Stimulated activated CD4-positive, alpha-beta T cell treated with anti-CD3 and anti-CD28 coated beads, TNF-alpha, amount 100 ng/mL, for 4 hours (primary cell): Measurements from ENCODE around the gene RBMY1A1.
"Not testable (repeated sequence)": the region's sequence is repeated elsewhere in the genome, so short reads cannot be mapped to it uniquely, and the experiment has no call there.

Experiments used
- DNase-seq, 3 experiments: peaks; one replicate each; pipeline ENCODE4 v3.0.0-alpha.2; 2020; ENCODE audit warnings: low read depth in 3 of 3

RBMY1A1 gene

DNA sequence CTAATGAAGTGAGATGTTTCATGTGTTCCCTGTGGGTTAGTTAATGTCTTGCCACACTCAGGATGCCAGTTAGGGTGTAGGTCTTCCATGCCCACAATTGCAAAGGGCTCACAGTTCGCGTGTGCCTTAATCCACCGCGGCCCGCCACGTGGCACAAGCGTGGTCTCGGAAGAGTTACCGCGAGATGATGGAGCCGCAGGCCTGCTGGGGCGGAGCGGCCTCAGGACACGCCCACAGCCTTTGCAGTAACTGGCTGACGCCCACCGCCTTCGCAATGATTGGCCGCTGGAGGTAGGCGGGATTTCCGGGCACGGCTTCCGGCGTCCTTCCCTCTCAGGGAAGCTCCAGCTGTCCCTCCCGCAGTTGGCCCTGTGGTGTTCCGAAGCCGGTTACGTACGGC is at the start of gene RBMY1A1:
Gene RBMY1A1, plus strand, starts transcription at position 301 of the 400 bp plus-strand sequence. CDS start 2,013 bp downstream, outside the sequence.
- not testable (repeated sequence) for DNase-seq

DNA sequence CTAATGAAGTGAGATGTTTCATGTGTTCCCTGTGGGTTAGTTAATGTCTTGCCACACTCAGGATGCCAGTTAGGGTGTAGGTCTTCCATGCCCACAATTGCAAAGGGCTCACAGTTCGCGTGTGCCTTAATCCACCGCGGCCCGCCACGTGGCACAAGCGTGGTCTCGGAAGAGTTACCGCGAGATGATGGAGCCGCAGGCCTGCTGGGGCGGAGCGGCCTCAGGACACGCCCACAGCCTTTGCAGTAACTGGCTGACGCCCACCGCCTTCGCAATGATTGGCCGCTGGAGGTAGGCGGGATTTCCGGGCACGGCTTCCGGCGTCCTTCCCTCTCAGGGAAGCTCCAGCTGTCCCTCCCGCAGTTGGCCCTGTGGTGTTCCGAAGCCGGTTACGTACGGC is 23.6 kb upstream of the RBMY1A1 start, which contains the start of gene RBMY1B:
Gene RBMY1B, plus strand, starts transcription at position 301 of the 400 bp plus-strand sequence. CDS start 2,013 bp downstream, outside the sequence.
- not testable (repeated sequence) for DNase-seq

- DNase-seq, result not testable (repeated sequence)
Measured at GRCh38 chrY:21559316-21559984, 24.8 kb downstream of the RBMY1A1 start.

- no peak for DNase-seq
Measured at GRCh38 chrY:21585449-21585848, 50.8 kb downstream of the RBMY1A1 start.

GRCh38 chrY:21586454-21586853 is 51.8 kb downstream of the RBMY1A1 start:
- not testable (repeated sequence) for DNase-seq

DNA sequence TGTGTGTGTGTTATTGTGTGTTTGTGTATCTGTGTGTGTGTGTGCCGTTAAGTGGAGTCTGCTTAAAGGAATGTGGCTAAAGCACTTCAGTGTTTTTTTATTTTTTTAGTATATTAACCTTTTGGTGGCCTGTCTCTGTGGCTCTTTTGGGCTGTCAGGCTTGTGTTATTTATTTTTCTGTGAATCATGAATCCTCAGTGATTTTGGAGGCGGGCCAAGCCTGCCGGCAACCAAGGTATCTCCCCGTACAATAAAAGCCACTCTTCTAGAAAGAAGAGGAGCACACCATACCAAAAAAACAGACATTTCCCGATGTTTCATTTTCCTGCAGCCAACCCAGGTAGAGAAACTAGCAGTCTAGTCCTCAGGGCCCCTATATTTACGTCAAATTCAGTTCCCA is 57.4 kb downstream of the RBMY1A1 start:
- no peak for DNase-seq

GRCh38 chrY:21596287-21596686 is 61.6 kb downstream of the RBMY1A1 start:
- not testable (repeated sequence) for DNase-seq
